Posterior cingulate gyrus (tissue), 11 donors: ENCODE results near the gene SETBP1.

Experiments used
- DNase-seq, 10 donors: peaks; one replicate each; pipeline versions ENCODE4 v3.0.0 to v3.0.0-alpha.2; 2020 to 2021; ENCODE audit warnings: mixed read lengths in 3 of 10
- intact Hi-C: fragments of 100-400 bp; cut with DNase I; formaldehyde crosslinking; loops from one replicate; pipeline ENCODE4 v1.15.1; 2023

Gene SETBP1

GRCh38 chr18:44887227-44887631, 206.5 kb downstream of the SETBP1 start:
- intact Hi-C loops: no loop called here
- no peak for DNase-seq

GRCh38 chr18:44889111-44889510, 208.4 kb downstream of the SETBP1 start:
- no peak for DNase-seq
- intact Hi-C loops: no loop called here

- DNase-seq: no peak
- intact Hi-C loops: loop anchor here (10.0 kb wide), 1 partner anchor 208 kb away; the partner anchor contains the start of gene SETBP1
Measured at GRCh38 chr18:44893045-44893706, 212.5 kb downstream of the SETBP1 start.

GRCh38 chr18:44893966-44894365, 213.3 kb downstream of the SETBP1 start:
- intact Hi-C loops: loop anchor here (10.0 kb wide), 1 partner anchor 209 kb away; the partner anchor contains the start of gene SETBP1
- DNase-seq: no peak

DNA sequence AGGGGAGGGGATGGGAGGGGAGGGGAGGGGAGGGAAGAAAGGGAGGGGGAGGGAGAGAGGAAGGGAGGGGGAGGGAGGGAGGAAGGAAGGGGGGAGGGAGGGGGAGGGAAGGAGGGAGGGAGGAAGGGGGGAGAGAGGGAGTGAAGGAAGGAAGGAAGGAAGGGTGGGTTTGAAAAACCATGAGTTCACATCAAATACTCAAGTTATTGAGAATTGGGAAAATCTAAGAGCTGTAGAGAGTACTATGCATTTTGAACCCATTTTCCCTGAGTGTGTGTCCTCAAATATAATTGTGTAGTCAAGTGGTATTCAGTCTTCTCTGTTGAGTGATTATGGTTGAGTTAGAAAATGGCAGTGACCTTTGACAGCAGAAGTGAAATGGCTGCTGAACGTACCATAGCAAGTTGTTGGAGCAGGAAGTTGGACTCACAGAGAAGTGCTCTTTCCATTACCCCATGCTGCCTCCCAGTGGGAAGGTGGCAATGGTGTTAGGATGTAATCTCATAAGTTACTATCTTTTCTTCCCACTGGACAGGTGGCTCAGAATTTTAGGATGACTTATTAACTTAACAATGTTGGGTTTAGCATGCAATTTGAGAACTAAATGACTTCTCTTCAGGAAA, 214.6 kb downstream of the SETBP1 start:
- intact Hi-C loops: loop anchor here (10.0 kb wide), 1 partner anchor 210 kb away; the partner anchor contains the start of gene SETBP1

DNA sequence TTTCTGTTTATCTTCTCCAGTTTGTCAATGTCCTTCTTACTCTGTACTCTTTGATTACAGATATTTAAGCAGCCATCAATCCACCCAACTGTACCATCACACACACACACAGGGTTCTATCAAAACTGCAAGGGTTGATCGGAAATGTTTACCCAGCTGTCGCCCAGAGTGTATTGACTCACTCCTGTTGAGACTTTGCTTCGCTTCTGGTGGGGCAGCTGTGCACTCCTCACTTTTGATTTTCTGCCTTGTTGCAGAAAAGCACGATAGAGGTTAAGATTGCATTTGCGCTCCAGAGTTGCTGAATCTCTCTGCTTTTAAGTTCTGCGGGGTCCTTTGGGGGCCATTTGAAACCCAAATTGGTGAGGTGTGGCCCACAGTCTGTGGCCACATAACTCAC, 216.2 kb downstream of the SETBP1 start:
- DNase-seq: no peak
- intact Hi-C loops: loop anchor here (10.0 kb wide), 1 partner anchor 212 kb away; the partner anchor contains the start of gene SETBP1

More for the DNA sequence above, 214.6 kb downstream of the SETBP1 start:
- DNase-seq: peak in 4 of 10 donors; percentile 15 to 81 (median 38)

DNA sequence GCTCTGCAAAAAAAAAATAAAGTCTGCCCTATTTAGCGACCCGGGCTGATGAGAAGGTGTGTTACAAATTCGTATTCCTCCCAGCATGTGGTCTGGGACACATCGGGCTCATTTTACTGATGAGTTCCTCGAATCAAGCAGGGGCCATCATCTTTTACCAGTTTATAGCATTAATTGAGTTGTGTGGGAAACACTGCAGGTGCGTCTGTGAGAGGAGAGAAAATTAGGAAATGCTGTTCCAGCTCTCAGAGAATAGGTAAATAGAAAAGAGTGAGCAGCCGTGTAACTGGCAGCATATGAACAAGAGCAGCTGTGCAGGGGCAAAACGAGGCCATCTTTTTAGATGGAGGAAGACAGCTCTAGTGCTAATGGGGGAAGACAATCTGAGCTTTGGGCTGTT, 216.7 kb downstream of the SETBP1 start:
- no peak for DNase-seq
- intact Hi-C loops: loop anchor here (10.0 kb wide), 1 partner anchor 213 kb away; the partner anchor contains the start of gene SETBP1

- DNase-seq: no peak
- intact Hi-C loops: loop anchor here (10.0 kb wide), 1 partner anchor 213 kb away; the partner anchor contains the start of gene SETBP1
Measured at GRCh38 chr18:44897816-44898215, 217.1 kb downstream of the SETBP1 start.

DNA sequence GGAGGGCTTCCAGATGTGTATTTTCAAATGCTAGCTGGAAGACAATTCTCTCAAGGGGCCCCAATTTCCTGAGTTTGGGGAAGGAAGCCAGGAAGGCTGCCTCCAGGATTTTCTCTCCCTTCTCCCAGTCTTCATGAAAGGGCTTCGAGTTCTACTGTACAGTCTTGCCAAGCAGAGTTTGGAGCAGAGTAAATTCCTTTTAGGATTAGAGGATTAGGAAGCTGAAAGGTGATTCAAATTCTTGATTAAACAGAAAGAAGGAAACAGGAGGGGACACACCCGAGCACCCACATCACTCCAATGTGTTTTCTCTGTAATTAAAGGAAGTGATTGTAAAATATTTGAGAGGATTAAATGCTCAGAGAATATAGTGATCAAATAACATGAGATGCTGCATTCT, 217.8 kb downstream of the SETBP1 start:
- DNase-seq: no peak
- intact Hi-C loops: loop anchor here (10.0 kb wide), 1 partner anchor 214 kb away; the partner anchor contains the start of gene SETBP1

- intact Hi-C loops: loop anchor here (10.0 kb wide), 1 partner anchor 215 kb away; the partner anchor contains the start of gene SETBP1
- no peak for DNase-seq
Measured at GRCh38 chr18:44899832-44900231, 219.1 kb downstream of the SETBP1 start.

DNA sequence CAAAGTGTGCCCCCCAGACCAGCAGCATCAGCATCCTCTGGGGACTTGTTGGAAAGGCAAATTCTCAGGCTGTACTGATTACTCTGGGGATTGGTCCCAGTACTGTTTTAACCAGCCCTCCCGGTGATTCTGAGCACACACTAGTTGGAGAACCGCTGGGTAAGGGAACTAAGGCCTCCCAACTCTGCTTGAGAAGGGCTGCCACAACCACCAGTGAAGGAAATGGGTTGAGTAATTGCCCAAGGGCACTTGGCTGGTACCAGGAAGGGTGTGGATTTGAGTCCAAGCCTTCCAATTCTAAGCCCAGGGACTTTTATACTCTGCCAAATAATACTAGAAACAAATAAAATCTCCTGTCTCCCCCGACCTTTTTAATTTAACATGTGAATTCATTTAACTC, 219.9 kb downstream of the SETBP1 start:
- DNase-seq: no peak
- intact Hi-C loops: no loop called here

DNA sequence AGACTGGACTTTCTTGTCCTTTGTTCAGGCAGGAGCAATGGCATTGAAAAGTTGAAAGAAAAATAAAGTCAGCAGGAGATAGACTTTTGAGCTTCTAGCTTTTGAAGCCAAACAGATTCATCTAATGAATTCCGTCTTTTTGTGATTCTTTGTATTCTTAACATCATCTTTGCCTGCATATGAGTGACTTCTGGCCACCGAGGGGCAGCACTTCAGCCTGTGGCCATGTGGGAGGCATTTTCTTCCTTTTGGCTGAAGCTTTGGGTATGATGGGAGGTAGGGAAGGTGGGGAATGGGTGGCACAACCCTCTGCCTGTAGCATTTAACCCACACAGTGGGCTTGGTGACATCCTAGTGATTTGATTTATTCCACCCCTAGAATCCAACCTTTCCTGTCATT, 220.6 kb downstream of the SETBP1 start:
- intact Hi-C loops: no loop called here
- no peak for DNase-seq

DNA sequence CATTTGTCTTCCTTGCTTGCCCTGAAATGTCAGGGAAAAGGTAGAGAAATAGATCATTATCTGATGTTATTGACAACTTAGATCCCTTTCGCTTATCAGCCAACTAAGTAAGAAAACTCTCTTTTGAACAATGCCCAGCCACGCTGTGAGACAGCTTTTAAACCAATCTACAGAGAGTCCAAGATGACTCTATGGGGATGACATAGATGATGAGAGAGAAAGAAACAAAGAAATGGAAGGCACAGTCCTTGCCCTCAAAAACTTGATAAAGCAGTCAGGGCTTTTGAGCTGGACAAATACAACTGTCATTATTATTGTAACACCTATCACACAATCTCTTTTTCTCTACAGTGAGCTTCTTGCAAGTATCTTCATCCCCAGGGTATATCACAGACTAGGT, 222.6 kb downstream of the SETBP1 start:
- intact Hi-C loops: no loop called here
- DNase-seq: no peak

DNA sequence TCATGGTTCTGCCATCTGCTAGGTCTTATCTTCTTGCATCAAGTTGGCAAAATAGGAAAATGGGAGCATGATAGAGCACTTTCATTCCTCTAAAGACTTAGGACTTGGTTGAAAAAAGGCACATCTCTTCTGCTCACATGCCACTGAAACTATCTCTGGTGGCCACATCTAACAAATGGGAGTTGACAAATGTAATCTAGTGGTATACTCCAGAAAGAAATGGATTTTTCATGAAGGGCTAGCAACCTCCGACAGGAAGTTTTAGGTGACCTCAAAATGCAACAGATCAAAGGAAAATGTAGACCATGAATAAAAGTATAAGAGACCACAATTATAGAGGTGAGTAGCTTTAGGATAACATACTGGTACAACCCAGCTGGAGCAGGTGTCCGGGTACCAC, 224.1 kb downstream of the SETBP1 start:
- intact Hi-C loops: no loop called here
- DNase-seq: no peak

DNA sequence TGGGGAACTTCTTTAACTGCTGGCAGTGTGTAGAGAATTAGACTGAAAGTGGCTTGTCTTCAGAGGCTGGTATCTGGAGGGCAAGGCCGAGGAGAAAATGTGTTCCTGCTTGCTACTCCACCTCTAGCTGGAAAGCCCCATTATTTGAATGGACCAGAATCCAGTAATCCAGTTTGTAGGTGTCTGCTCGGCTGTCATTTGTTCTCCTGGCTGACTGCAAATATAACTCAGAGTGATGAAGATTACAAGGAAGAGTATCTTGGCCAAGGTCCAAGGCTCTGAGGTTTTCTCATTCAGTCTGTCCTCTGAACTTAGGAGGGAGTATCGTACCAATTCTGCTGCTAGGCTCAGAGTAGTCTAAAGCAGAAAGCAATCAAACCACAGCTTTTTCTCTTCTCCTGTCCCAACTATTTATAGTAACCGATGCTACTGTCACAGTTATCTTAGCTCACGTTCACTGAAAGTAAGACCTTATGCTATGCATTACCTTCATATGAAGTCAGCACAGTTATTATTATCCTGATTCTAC, 228.6 kb downstream of the SETBP1 start:
- intact Hi-C loops: no loop called here
- DNase-seq: no peak

DNA sequence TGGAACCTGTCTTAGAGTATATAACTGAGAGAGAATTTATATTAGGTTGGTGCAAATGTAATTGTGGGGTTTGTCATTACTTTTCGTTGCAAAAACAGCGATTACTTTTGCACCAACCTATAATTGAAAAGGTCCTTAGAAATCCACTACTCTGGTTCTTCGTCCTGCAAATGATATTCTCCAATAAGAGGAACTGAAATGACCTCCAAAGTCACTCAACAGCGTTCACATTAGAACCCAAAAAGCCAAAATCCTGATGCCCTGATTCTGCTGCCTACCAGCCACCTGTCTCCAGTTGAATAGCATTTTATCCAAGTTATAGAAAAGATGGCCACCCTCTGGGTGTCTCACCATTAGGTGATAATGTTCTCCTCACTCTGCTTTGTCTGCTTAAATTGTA, 230.6 kb downstream of the SETBP1 start:
- no peak for DNase-seq
- intact Hi-C loops: no loop called here

GRCh38 chr18:44911773-44912172, 231.1 kb downstream of the SETBP1 start:
- intact Hi-C loops: no loop called here
- DNase-seq: no peak

DNA sequence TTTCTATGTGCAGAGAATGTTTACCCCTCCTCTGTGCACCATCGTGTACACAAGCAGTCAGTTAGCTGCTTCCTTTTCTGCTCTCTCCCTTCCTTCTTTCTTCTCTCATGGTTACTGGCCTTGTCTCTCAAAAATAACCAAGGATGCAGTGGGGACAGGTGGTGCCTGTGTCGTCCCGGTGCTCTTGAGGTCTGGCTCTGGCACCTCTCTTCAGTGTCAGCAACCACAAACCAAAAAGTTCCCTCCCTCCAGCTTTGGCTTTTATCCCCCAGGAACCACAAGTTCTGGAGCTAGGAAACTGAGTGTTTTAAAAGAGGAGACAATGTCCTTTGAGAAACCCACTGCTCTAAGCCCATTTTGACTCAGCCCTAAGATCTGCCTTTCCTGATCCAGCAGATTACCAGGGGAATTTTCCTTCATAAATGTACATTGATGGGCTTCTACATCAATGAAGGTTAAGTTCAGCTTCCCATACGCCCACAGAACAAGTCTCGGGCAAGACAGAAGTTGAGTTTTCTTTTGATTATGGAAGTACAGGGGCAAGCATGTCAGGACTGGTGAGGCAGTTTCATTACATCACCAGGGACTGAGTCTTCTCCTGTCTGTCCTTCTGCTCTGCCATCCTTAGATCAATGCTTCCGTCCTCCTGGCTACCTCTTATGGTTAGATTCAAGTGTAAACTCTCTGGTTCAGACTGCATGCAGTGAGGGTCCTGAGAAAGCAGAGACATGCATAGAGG, 232.2 kb downstream of the SETBP1 start:
- no peak for DNase-seq
- intact Hi-C loops: no loop called here

DNA sequence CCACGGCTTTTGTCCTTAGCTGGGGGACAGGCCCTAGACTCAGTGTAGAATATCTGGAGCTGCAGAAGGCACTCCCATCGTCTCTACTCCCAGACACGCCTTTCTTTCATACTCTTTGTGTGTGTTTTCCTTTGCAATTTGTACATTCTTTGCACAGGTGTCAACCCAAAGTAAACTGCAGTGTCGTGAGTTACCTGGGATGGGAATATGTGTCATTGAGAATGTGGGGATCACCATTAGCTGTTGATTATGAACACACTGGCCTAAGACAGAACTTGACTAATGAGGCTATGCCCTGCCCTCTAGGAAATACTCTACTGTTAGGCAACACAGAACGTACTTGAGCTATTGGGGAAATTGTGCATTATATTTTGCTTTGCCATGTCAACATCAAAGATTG, 233.3 kb downstream of the SETBP1 start:
- no peak for DNase-seq
- intact Hi-C loops: no loop called here

DNA sequence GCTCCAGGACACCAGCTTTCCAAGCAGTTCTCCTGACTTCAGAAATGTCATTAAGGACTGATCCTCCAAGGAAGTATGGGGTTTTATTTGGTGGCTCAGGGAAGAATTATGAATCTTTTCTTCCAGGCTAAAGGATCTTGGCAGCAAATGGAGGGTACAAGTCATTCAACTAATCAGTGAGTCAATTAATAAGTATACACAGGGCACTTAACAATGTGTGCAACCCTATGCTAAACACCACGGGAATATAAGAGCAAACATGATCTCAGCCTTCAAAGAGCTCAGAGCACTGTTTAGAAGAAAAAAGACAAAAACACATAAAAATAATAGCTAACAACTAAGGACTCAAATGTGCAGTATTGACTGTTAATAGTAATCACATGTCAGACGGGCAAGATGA, 234.5 kb downstream of the SETBP1 start:
- intact Hi-C loops: no loop called here

GRCh38 chr18:44915661-44916060, 235.0 kb downstream of the SETBP1 start:
- intact Hi-C loops: no loop called here
- no peak for DNase-seq

More for the DNA sequence above, 234.5 kb downstream of the SETBP1 start:
- no peak for DNase-seq
